Measurements from ENCODE around the gene ZMYM4. TPM values are rescaled to one million over a fixed set of nuclear protein-coding genes. Genes with fewer than 3 reads are reported as not detected.

ZMYM4 gene
- total RNA-seq, 1 donor from 2014 or later, result 95.8 TPM

- no peak for DNase-seq (ENCODE audit: low spot score, unreplicated experiment)
- no peak overlapping the region for H3K27ac Mint-ChIP-seq
- H3K4me3 Mint-ChIP-seq (ENCODE audit: low read depth), result no peak overlapping the region
- H3K9me3 Mint-ChIP-seq (ENCODE audit: low read depth), result no peaks in the 10 kb centered on the region
- TF ChIP-seq, protein P1, sequence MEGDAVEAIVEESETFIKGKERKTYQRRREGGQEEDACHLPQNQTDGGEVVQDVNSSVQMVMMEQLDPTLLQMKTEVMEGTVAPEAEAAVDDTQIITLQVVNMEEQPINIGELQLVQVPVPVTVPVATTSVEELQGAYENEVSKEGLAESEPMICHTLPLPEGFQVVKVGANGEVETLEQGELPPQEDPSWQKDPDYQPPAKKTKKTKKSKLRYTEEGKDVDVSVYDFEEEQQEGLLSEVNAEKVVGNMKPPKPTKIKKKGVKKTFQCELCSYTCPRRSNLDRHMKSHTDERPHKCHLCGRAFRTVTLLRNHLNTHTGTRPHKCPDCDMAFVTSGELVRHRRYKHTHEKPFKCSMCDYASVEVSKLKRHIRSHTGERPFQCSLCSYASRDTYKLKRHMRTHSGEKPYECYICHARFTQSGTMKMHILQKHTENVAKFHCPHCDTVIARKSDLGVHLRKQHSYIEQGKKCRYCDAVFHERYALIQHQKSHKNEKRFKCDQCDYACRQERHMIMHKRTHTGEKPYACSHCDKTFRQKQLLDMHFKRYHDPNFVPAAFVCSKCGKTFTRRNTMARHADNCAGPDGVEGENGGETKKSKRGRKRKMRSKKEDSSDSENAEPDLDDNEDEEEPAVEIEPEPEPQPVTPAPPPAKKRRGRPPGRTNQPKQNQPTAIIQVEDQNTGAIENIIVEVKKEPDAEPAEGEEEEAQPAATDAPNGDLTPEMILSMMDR (IDR thresholded peaks at IDR 0.05; ENCODE audit: unreplicated experiment), result no peak
- no peaks in the 10 kb centered on the region for H3K4me1 Mint-ChIP-seq (ENCODE audit: low read depth)
- H3K36me3 Mint-ChIP-seq (ENCODE audit: insufficient read depth), result peaks cover 1% of the 10 kb centered on the region
- H3K27me3 Mint-ChIP-seq, result no peaks in the 10 kb centered on the region
Measured at GRCh38 chr1:35350872-35351271, 82.4 kb downstream of the ZMYM4 start.

DNA sequence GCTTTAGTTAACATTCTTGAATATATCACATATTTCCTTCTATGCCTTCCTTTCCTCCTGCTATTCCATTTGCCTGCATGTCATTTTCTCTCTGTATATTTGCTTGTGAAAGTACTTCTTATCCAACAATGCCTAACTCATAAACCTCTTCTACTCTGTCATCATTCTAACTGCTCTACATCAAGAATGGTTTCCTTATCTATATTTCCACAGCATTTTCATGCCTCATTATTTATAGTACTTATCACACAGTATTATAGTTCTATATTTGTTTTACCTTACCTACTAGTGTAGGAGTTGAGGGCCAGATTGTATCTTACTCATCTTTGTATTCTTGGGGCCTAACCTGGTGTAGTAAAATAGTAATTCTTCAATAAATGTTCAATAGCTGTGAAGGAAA, 91.5 kb downstream of the ZMYM4 start:
- Mint-ChIP-seq H3K4me1 (ENCODE audit: low read depth) (peaks cover 5% of the 10 kb centered on the region), H3K9me3 (ENCODE audit: low read depth) (no peaks in the 10 kb centered on the region), H3K27ac (no peak overlapping the region), H3K4me3 (ENCODE audit: low read depth) (no peak overlapping the region), H3K27me3 (no peaks in the 10 kb centered on the region), H3K36me3 (ENCODE audit: insufficient read depth) (peaks cover 16% of the 10 kb centered on the region)
- TF ChIP-seq, protein P1 (IDR thresholded peaks at IDR 0.05; ENCODE audit: unreplicated experiment), result no peak
- DNase-seq (ENCODE audit: low spot score, unreplicated experiment), result no peak

- no peak overlapping the region for H3K27ac Mint-ChIP-seq
- TF ChIP-seq, protein P1 (IDR thresholded peaks at IDR 0.05; ENCODE audit: unreplicated experiment), result no peak
- no peaks in the 10 kb centered on the region for H3K27me3 Mint-ChIP-seq
- DNase-seq (ENCODE audit: low spot score, unreplicated experiment), result no peak
- no peaks in the 10 kb centered on the region for H3K9me3 Mint-ChIP-seq (ENCODE audit: low read depth)
- peaks cover 5% of the 10 kb centered on the region for H3K4me1 Mint-ChIP-seq (ENCODE audit: low read depth)
- peaks cover 13% of the 10 kb centered on the region for H3K36me3 Mint-ChIP-seq (ENCODE audit: insufficient read depth)
- H3K4me3 Mint-ChIP-seq (ENCODE audit: low read depth), result no peak overlapping the region
Measured at GRCh38 chr1:35361638-35362037, 93.1 kb downstream of the ZMYM4 start.

DNA sequence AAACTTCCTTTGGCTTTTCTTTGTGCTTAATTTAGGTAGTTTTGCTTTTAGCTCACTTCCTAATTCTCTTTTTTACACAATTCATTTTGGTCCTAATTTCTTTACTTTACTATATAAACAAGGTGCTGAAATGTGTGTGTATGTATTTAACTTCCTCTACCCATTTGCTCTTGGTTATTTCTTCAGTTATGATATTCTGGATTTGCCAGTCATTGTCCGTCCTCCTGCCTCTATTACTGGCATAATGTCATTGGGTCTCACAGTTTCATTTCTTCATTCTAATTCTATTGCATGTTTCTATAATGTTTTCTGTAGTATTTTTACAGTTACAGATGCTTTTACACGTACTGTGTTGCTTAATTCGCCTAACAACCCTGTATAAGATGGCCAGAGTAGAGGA, 96.2 kb downstream of the ZMYM4 start:
- Mint-ChIP-seq H3K9me3 (ENCODE audit: low read depth) (no peaks in the 10 kb centered on the region), H3K36me3 (ENCODE audit: insufficient read depth) (peaks cover 12% of the 10 kb centered on the region), H3K27me3 (no peaks in the 10 kb centered on the region), H3K27ac (no peak overlapping the region), H3K4me1 (ENCODE audit: low read depth) (peaks cover 2% of the 10 kb centered on the region), H3K4me3 (ENCODE audit: low read depth) (no peak overlapping the region)
- TF ChIP-seq, protein P1 (IDR thresholded peaks at IDR 0.05; ENCODE audit: unreplicated experiment), result no peak
- DNase-seq (ENCODE audit: low spot score, unreplicated experiment), result no peak

DNA sequence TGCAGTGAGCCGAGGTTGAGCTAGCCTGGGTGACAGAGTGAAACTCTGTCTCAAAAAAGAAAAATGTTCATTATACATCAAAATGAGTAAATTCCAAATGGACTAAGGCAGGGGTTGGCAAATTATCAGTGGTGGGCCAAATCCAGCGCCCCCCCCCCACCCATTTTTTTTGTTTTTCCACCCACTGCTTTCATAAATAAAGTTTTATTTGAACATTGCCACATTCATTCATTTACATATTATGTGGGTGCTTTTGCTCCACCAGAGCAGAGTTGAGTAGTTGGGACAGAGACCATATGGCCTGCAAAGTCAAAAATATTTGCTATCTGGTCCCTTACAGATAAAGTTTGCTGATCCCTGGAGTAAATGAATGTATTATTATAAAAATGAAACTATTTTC, 99.4 kb downstream of the ZMYM4 start:
- H3K4me1 Mint-ChIP-seq (ENCODE audit: low read depth), result no peaks in the 10 kb centered on the region

More for the DNA sequence above, 99.4 kb downstream of the ZMYM4 start:
- Mint-ChIP-seq H3K27me3 (no peaks in the 10 kb centered on the region), H3K9me3 (ENCODE audit: low read depth) (no peaks in the 10 kb centered on the region), H3K27ac (no peak overlapping the region), H3K4me3 (ENCODE audit: low read depth) (no peak overlapping the region), H3K36me3 (ENCODE audit: insufficient read depth) (peaks cover 10% of the 10 kb centered on the region)
- TF ChIP-seq, protein P1 (IDR thresholded peaks at IDR 0.05; ENCODE audit: unreplicated experiment), result no peak
- DNase-seq (ENCODE audit: low spot score, unreplicated experiment), result no peak
